HG02885 (cell line): ENCODE measurements around the gene POLR3E.

Experiments
- ATAC-seq: cut with Tn5 transposase; IDR thresholded peaks from one replicate; pipeline ENCODE4 v1.9.1; 2021; ENCODE audit warnings: mild to moderate bottlenecking; ENCODE audit not compliant: unreplicated experiment, poor library complexity

Gene POLR3E

GRCh38 chr16:22380529-22380928 lies 83.3 kb downstream of the POLR3E start:
- ATAC-seq = no peak

DNA sequence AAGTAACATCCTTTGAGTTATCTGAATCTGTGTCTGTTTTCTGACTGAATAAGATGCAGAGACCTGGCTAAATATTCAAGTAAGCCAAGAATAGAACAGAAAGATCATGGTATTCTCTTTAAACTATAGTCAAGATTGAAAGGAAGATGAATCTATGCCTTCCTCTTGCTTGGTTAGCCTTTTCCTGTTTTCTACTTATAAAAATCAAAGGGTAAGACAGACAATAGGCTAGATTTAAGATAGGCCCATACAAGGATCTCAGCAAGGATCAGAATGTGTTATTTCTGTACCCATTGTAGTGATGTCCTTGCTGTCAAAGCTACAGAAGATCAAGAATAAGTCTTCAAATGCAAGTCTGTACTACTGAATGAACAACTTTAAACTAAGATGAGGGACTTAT lies 84.2 kb downstream of the POLR3E start:
- ATAC-seq = no peak

DNA sequence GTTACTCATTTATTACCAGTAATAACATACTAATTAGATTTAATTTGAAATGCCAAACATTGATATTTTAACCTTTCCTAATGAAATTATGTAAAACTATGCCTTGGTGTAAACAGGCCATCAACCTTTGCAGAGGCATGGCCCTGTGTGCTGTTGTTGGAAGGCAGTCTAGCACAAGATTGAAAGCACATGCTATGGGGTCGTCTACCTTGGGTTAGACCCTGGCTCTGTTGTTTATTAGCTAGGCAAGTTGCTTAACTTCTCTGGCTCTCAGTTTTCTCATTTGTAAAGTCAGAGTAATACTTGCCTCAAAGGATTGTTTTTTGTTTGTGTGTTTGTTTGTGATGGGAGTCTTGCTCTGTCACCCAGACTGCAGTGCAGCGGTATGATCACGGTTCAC lies 86.6 kb downstream of the POLR3E start:
- ATAC-seq = no peak
